Prostate gland (tissue), 2 donors: ENCODE measurements around the gene MTRFR. TPM values are rescaled to one million over a fixed set of nuclear protein-coding genes. Genes with fewer than 3 reads are reported as not detected.

Experiments used
- DNase-seq: peaks from one replicate; pipeline ENCODE4 v3.0.0-alpha.2; 2019; ENCODE audit warnings: low spot score
- H3K27ac ChIP-seq, 2 donors: fragments of 200-600 bp; sonication (generic); 2 replicates each; pipeline ENCODE4 v1.5.1; 2017 to 2019
- H3K27me3 ChIP-seq: fragments of 200-600 bp; sonication (generic); replicated peaks from 2 replicates; pipeline ENCODE4 v1.5.1; 2019; ENCODE audit not compliant: insufficient read depth
- H3K36me3 ChIP-seq, 2 donors: fragments of 200-600 bp; sonication (generic); 1 replicate in 1 of 2; 2 replicates in 1 of 2; pipeline versions ENCODE4 v1.5.1 to v1.8.1; 2017 to 2019
- H3K4me1 ChIP-seq: fragments of 200-600 bp; sonication (generic); replicated peaks from 2 replicates; pipeline ENCODE4 v1.5.1; 2019
- H3K4me3 ChIP-seq, 2 donors: fragments of 200-600 bp; sonication (generic); 2 replicates each; pipeline ENCODE4 v1.5.1; 2017 to 2019
- H3K9me3 ChIP-seq: fragments of 200-600 bp; sonication (generic); 2 replicates; pipeline ENCODE4 v1.5.1; 2017
- POLR2A ChIP-seq: fragments of 450-650 bp; IDR thresholded peaks from one replicate; pipeline ENCODE4 v1.6.1; 2016; ENCODE audit warnings: antibody characterized with exemption, mild to moderate bottlenecking
- POLR2AphosphoS5 ChIP-seq: sonication (generic); formaldehyde crosslinking; IDR thresholded peaks from one replicate; pipeline ENCODE4 v1.6.1; 2017; ENCODE audit warnings: antibody characterized with exemption
- WGBS: methylation state at CpG from one replicate; pipeline ENCODE4 v1.1.5; 2018; 5-methylcytosine and 5-hydroxymethylcytosine counted together
- intact Hi-C: fragments of 100-400 bp; cut with DNase I; formaldehyde crosslinking; loops from one replicate; pipeline ENCODE4 v1.14.2; 2022
- small RNA-seq, 2 donors: library from RNA; depleted of rRNA; stranded (forward); fragments of <200 nt; gene quantifications; one replicate each; pipeline ENCODE3, GENCODE V24; 2016
- total RNA-seq, 2 donors: library from RNA; depleted of rRNA; stranded (reverse); fragments of >200 nt; gene quantifications; one replicate each; pipeline ENCODE4 v1.1.0, GENCODE V29; 2016
- TF ChIP-seq, protein P1 (sequence below), 4 experiments: fragments of 200-600 bp in 2 of 4; fragments of 450-650 bp in 2 of 4; sonication (generic) in 2 of 4; IDR thresholded peaks; 1 replicate in 3 of 4; 2 replicates in 1 of 4; pipeline ENCODE4 v1.5.1; 2016 to 2019; ENCODE audit warnings: antibody characterized with exemption in 4 of 4, mild to moderate bottlenecking in 2 of 4, moderate library complexity in 2 of 4

Gene MTRFR
- total RNA-seq, 2 donors from 2014 or later: 18.3 to 26.7 TPM

DNA sequence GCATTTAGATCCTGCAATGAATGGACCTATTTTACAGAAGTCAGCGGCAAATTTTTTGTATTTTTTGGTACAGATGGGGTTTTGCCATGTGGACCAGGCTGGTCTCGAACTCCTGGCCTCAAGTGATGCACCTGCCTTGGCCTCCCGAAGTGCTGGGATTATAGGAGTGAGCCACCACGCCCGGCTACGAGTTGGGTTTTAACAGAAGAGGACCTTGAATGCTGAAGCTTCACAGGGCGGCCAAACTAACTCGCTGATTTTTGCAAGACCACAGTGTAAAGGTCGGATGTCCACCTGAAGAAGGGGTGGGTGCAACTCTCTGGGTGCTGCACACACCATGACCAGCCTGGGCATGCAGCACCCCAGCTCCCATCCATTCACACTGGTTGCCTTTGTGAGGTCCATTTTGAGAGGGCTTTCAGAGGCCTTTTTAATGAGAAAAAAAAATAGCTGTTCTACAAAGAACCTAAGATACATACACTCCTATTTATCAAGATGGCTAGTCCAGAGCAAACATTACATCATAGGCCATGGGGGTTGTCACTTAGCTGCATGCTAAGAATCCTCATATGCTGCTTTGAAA, 60.0 kb downstream of the MTRFR start:
- intact Hi-C loops: no loop called here
- TF ChIP-seq POLR2AphosphoS5: no peak
- TF ChIP-seq, protein P1, sequence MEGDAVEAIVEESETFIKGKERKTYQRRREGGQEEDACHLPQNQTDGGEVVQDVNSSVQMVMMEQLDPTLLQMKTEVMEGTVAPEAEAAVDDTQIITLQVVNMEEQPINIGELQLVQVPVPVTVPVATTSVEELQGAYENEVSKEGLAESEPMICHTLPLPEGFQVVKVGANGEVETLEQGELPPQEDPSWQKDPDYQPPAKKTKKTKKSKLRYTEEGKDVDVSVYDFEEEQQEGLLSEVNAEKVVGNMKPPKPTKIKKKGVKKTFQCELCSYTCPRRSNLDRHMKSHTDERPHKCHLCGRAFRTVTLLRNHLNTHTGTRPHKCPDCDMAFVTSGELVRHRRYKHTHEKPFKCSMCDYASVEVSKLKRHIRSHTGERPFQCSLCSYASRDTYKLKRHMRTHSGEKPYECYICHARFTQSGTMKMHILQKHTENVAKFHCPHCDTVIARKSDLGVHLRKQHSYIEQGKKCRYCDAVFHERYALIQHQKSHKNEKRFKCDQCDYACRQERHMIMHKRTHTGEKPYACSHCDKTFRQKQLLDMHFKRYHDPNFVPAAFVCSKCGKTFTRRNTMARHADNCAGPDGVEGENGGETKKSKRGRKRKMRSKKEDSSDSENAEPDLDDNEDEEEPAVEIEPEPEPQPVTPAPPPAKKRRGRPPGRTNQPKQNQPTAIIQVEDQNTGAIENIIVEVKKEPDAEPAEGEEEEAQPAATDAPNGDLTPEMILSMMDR (IDR thresholded peaks at IDR 0.05): no peak
- TF ChIP-seq POLR2A: no peak
- Histone ChIP-seq H3K9me3 (no peaks in the 10 kb centered on the region), H3K4me3 (no peak overlapping the region), H3K36me3 (peaks cover 0 to 5% of the 10 kb centered on the region in 2 donors), H3K27me3 (no peaks in the 10 kb centered on the region), H3K27ac (no peak overlapping the region), H3K4me1 (no peaks in the 10 kb centered on the region)
- DNase-seq: no peak
- 89% methylated on average over 9 of the region's 9 CpGs for WGBS

DNA sequence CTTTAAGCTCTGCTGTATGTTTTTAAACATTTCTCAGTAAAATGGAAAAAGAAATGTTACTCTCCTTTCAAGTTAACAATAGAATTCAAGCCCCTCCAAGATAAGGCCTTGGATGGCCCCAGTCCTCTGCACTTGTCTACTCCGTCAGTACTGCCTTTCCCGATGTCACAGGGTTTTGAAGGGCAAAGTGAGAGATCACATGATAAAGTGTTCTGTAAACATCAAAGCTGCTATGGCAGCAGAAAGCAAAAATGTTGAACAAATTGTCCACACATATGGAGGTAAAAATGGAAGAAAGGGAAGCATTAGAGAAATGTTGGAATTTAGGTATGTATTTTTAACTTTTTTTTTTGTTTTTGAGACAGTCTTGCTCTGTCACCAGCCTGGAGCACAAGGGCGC, 71.9 kb downstream of the MTRFR start:
- Histone ChIP-seq H3K27me3 (no peaks in the 10 kb centered on the region), H3K4me1 (no peaks in the 10 kb centered on the region), H3K4me3 (no peak overlapping the region), H3K9me3 (no peaks in the 10 kb centered on the region), H3K36me3 (peaks cover 2 to 10% of the 10 kb centered on the region in 2 donors), H3K27ac (no peak overlapping the region)
- 55% methylated on average over 3 of the region's 3 CpGs for WGBS
- no peak for TF ChIP-seq POLR2A
- TF ChIP-seq POLR2AphosphoS5: no peak
- TF ChIP-seq, protein P1 (IDR thresholded peaks at IDR 0.05): no peak
- intact Hi-C loops: no loop called here
- DNase-seq: no peak

DNA sequence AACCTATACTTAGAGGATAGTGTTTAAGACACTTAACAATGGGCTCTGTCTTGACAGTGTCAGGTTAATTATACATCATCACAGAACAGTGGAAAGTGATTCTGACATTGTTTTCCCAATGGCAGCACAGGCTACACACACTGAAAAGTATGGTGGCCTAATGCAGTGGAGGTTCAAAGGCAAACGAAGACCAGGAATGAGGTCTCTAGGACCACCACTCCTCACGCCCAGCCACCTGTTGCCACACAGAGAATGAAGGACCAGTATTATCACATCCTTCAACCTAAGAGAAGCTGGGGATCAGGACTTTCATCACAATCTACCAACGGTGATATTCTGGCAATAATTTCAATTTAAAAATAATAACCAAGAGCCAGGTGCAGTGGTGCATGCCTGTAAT, 73.0 kb downstream of the MTRFR start:
- peaks cover 0 to 2% of the 10 kb centered on the region in 2 donors for H3K36me3 ChIP-seq
- intact Hi-C loops: no loop called here
- 88% methylated on average over 3 of the region's 3 CpGs for WGBS

More for the DNA sequence above, 73.0 kb downstream of the MTRFR start:
- Histone ChIP-seq H3K27ac (no peak overlapping the region), H3K4me1 (no peaks in the 10 kb centered on the region), H3K9me3 (no peaks in the 10 kb centered on the region), H3K27me3 (no peaks in the 10 kb centered on the region), H3K4me3 (no peak overlapping the region)
- no peak for DNase-seq
- no peak for TF ChIP-seq POLR2AphosphoS5
- TF ChIP-seq, protein P1 (IDR thresholded peaks at IDR 0.05): no peak

Small RNA genes lying within 50 kb of the gene (small RNA-seq; reads per million reads assigned to genes)
- 0.47 to 1.4 reads per million in 2 donors for gene RNA5SP375

Other genes with a start within 250 kb of the MTRFR start
- gene PITPNM2, start 82.3 kb upstream of the MTRFR start, total RNA-seq: 10 to 100 TPM in 1 of 2 donors, 1 to 10 TPM in 1; 2.4 to 15.7 TPM
- gene MPHOSPH9, start 295 bp upstream of the MTRFR start, total RNA-seq: 10 to 100 TPM; 24.3 to 25.0 TPM
- 100 to 1,000 TPM; 127 to 129 TPM for gene CDK2AP1, start 38.4 kb downstream of the MTRFR start, total RNA-seq
- gene SBNO1, start 131.4 kb downstream of the MTRFR start, total RNA-seq: 10 to 100 TPM; 22.6 to 53.3 TPM
- gene KMT5A, start 150.7 kb downstream of the MTRFR start, total RNA-seq: 10 to 100 TPM; 47.3 to 61.9 TPM
- gene RILPL2, start 203.2 kb downstream of the MTRFR start, total RNA-seq: 1 to 10 TPM; 8.3 to 8.6 TPM
- gene SNRNP35, start 224.7 kb downstream of the MTRFR start, total RNA-seq: 10 to 100 TPM; 16.6 to 22.6 TPM